NCI-H1694 treated with DMSO at 0.1 percent for 48 hours (cell line): Measurements from ENCODE around the gene RGPD6.
"Not testable (repeated sequence)": the region's sequence is repeated elsewhere in the genome, so short reads cannot be mapped to it uniquely, and the experiment has no call there.

ENCODE experiments used
- DNase-seq: peaks from one replicate; lab custom pipeline; 2025; lab: John Stamatoyannopoulos, UW

RGPD6 gene

GRCh38 chr2:110576763-110577416, at the start of gene RGPD6:
Gene RGPD6 (minus strand): TSS chr2:110577222. CDS start chr2:110577024, 198 bp downstream.
- DNase-seq: not testable (repeated sequence)

- DNase-seq: not testable (repeated sequence)
These were observed 42.4 kb upstream of the RGPD6 start for GRCh38 chr2:110619326-110619939.

GRCh38 chr2:110613927-110614326, 36.9 kb upstream of the RGPD6 start:
- DNase-seq: not testable (repeated sequence)

- DNase-seq: not testable (repeated sequence)
These were observed 33.7 kb upstream of the RGPD6 start for GRCh38 chr2:110610613-110611250.

GRCh38 chr2:110609843-110610612, 33.0 kb upstream of the RGPD6 start:
- DNase-seq: not testable (repeated sequence)

GRCh38 chr2:110608788-110609502, 31.9 kb upstream of the RGPD6 start:
- not testable (repeated sequence) for DNase-seq

- not testable (repeated sequence) for DNase-seq
These were observed 28.0 kb upstream of the RGPD6 start for GRCh38 chr2:110605057-110605456.

- DNase-seq: not testable (repeated sequence)
These were observed 27.0 kb upstream of the RGPD6 start for GRCh38 chr2:110603917-110604591.

- DNase-seq: not testable (repeated sequence)
These were observed 25.1 kb upstream of the RGPD6 start for GRCh38 chr2:110602139-110602538.

- DNase-seq: not testable (repeated sequence)
These were observed 15.0 kb upstream of the RGPD6 start for GRCh38 chr2:110591973-110592372.

GRCh38 chr2:110589677-110590330, 12.8 kb upstream of the RGPD6 start:
- DNase-seq: not testable (repeated sequence)

- DNase-seq: not testable (repeated sequence)
These were observed 11.5 kb upstream of the RGPD6 start for GRCh38 chr2:110588520-110588919.

GRCh38 chr2:110579216-110579965, 2.4 kb upstream of the RGPD6 start:
- not testable (repeated sequence) for DNase-seq

GRCh38 chr2:110578429-110578828, 1.4 kb upstream of the RGPD6 start:
- not testable (repeated sequence) for DNase-seq

GRCh38 chr2:110499755-110500377, 77.2 kb downstream of the RGPD6 start:
- DNase-seq: not testable (repeated sequence)

- DNase-seq: not testable (repeated sequence)
These were observed 81.0 kb downstream of the RGPD6 start for GRCh38 chr2:110496027-110496426.

- DNase-seq: not testable (repeated sequence)
These were observed 82.5 kb downstream of the RGPD6 start for GRCh38 chr2:110494488-110494887.

GRCh38 chr2:110488991-110489390, 88.0 kb downstream of the RGPD6 start:
- DNase-seq: not testable (repeated sequence)

- DNase-seq: not testable (repeated sequence)
These were observed 94.3 kb downstream of the RGPD6 start for GRCh38 chr2:110482697-110483096.
